ENCODE results near the gene CCND1.

CCND1 gene

GRCh38 chr11:69636512-69637197, 4.3 kb upstream of the CCND1 start:
- no peak overlapping the region for H3K4me3 ChIP-seq (ENCODE audit: low read depth, low read length)
- no peak for DNase-seq (ENCODE audit: low read depth)
- no peak for TF ChIP-seq CTCF (IDR thresholded peaks at IDR 0.05; ENCODE audit: low read depth, low read length, missing control alignments)

- H3K4me3 ChIP-seq (ENCODE audit: low read depth, low read length) = no peak overlapping the region
- TF ChIP-seq CTCF (IDR thresholded peaks at IDR 0.05; ENCODE audit: low read depth, low read length, missing control alignments) = no peak
- DNase-seq (ENCODE audit: low read depth) = no peak
Observed at GRCh38 chr11:69637198-69637940, 3.6 kb upstream of the CCND1 start.

GRCh38 chr11:69637941-69638871, 2.8 kb upstream of the CCND1 start:
- H3K4me3 ChIP-seq (ENCODE audit: low read depth, low read length) = no peak overlapping the region; the same call in 1 of the 2 replicates
- TF ChIP-seq CTCF (IDR thresholded peaks at IDR 0.05; ENCODE audit: low read depth, low read length, missing control alignments) = no peak
- DNase-seq (ENCODE audit: low read depth) = no peak

- no peak overlapping the region; the same call in 1 of the 2 replicates for H3K4me3 ChIP-seq (ENCODE audit: low read depth, low read length)
- TF ChIP-seq CTCF (IDR thresholded peaks at IDR 0.05; ENCODE audit: low read depth, low read length, missing control alignments) = no peak
- no peak for DNase-seq (ENCODE audit: low read depth)
Observed at GRCh38 chr11:69638941-69639681, 1.8 kb upstream of the CCND1 start.

GRCh38 chr11:69639831-69640230, 1.1 kb upstream of the CCND1 start:
- H3K4me3 ChIP-seq (ENCODE audit: low read depth, low read length) = no peak overlapping the region
- no peak for TF ChIP-seq CTCF (IDR thresholded peaks at IDR 0.05; ENCODE audit: low read depth, low read length, missing control alignments)
- DNase-seq (ENCODE audit: low read depth) = no peak

GRCh38 chr11:69640260-69640994, 529 bp upstream of the CCND1 start:
- H3K4me3 ChIP-seq (ENCODE audit: low read depth, low read length) = no peak overlapping the region; the same call in 1 of the 2 replicates
- TF ChIP-seq CTCF (IDR thresholded peaks at IDR 0.05; ENCODE audit: low read depth, low read length, missing control alignments) = no peak
- no peak for DNase-seq (ENCODE audit: low read depth)

All from GM12864 (cell line).